Activated T-helper 9 cell treated with anti-CD3 and anti-CD28 coated beads, Interleukin-2, amount 50 U/mL, for 16 hours (primary cell): ENCODE measurements around the gene SLC39A9.
A peak's percentile ranks its signal among the peaks of the same experiment; 100 is the strongest.

Experiments used
- DNase-seq: peaks from one replicate; pipeline ENCODE4 v3.0.0-alpha.2; 2020; ENCODE audit warnings: low read depth

The SLC39A9 gene

DNA sequence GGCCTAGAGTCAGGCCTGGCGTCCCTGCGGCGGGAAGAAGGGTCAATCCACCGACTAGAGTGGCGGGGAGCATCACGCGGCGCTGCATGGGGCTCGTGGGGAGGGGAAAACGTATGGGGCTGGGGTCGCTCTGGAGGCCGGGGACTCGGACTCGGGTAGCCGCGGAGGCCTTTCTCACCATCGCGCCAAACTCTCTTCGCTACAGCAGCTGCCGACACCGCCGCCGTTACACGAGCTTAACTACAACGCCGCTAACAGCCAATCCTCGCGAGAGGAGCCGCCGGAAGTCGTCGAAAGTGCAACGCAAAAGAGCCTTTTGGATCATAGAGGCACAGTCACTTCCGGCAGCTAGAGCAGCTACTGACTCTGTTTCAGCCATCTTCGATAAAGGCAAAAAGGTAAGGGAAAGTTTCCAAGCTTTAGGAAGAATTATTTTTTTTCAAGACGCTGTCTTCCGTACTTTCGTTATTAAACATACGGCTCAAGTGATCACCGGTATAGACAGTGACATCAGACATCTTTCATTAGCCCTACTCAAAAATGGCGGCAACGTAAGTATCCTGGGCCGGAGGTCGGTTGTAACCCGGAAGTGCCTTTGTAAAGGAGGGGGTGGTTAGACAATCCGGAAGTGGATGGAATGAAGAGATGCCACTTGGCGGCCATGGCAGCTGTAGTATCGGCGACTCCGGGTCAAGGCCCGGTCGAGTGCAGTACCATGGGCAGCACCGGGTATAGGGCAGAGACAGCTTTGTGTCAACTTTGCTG, at the start of gene SLC39A9, which contains the start of gene ERH:
Gene SLC39A9 (plus strand): TSS at position 640 of the 765 bp plus-strand sequence. CDS start 678 bp downstream, outside the sequence.
Gene ERH (minus strand): TSS at position 247 of the 765 bp plus-strand sequence. CDS start 66 bp downstream, at position 181.
- peak; percentile 89 for DNase-seq

DNA sequence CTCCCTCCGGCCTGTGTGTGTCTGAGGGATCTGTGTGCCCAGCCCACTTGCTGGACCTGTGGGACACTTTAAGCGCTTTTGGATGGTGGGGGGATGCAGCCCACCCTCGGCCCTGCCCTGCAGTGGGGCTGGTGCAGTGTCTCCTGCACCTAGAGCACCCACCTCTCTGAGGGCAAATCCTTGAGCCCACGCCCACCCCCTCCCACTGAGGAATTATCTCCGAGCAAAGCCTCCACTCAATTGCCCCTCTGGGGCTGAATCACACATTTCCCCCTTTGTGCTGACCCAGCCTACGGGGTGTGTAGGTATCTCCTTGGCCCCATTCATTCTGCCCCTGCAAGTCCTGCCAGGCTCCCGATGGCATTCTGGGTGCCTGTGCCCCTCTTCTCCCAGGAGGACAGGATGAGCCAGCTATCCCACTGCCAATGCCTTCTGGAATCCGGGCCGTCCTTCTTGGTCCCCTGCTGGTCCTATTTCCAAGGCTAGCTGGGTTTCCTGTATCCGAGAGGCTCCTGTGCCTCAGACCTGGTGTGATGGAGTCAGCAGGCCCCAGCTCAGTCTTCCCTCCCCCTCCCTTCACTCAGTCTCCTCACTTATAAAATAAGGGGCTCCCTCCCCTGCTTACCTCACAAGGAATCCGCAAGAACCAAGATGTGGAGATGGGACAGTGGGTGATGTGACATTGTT, 49.3 kb upstream of the SLC39A9 start:
- DNase-seq = no peak

DNA sequence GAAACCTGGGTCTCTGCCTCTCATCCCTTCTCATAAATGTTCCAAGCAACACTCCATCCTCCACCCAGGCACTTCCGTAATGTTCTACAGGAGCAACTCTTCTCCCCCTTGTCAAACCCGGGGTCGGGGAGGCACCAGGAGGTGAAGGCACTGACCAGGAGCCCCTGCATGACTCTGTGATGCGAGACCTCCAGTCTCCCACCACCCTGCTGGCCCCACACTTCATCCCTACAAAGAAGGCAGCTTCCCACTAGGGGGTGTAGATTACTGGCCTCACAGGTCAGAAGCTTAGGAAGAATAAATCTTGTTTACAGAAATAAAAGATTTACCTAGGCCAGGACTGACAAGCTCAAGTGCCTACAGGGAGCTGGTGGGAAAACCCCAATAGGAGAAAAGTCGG, 47.6 kb upstream of the SLC39A9 start:
- DNase-seq = no peak

GRCh38 chr14:69351385-69351784, 47.1 kb upstream of the SLC39A9 start:
- no peak for DNase-seq

DNA sequence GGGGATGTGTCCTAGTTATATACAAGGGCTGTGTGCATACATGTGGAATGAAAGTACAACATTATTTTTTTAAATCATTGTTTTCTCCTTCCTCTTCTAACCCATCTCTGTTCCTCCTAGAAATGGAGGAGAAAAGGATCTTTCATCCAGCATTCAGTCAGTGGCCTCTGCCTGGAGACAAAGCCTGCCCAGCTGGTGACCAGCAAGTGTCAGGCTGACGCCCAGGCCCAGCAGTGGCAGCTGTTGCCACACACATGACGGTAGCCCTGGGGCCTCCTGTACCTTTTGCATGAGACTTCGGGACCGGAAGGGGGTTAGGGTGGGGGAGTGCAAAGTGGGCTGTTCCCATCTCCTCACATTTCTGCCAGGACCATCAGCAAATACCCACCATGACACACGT, 46.6 kb upstream of the SLC39A9 start:
- no peak for DNase-seq

GRCh38 chr14:69353168-69353567, 45.3 kb upstream of the SLC39A9 start:
- no peak for DNase-seq

DNA sequence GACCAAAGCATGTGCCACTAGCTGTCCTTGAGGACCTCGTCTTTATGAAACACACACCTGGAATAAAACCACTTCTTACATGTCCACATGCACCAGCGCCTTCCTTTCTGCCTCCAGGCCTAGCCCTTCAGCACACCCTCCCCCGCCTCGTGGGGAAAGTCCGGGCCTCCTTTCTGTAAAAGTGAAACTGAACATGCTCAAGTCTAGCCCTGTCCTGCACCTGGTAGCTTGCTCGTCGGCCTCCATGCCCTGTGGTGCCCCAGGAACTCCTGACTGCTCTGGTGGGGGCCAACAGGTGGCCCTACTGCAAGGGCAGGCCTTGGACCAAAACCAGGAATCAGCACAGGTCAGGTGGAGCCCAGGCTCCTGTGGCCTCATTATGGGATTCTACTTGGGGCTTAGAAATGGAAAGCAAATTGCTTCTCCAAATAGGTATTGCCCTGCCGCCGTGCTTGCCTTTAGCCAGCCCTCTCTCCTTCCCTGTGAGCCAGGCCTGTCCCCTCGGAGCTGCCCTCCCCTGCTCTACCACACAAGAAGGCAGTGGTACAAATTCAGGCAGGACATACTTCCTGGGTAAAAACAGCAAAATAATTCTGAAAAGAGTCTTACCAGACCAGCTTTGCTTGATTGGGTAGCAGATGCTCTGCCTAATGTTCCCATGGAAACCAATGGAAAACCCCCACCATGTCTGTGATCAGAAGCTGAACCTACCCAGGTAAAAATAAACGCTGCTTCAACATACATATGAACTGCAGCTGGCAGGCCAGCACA, 43.9 kb upstream of the SLC39A9 start:
- DNase-seq = peak; percentile 53

DNA sequence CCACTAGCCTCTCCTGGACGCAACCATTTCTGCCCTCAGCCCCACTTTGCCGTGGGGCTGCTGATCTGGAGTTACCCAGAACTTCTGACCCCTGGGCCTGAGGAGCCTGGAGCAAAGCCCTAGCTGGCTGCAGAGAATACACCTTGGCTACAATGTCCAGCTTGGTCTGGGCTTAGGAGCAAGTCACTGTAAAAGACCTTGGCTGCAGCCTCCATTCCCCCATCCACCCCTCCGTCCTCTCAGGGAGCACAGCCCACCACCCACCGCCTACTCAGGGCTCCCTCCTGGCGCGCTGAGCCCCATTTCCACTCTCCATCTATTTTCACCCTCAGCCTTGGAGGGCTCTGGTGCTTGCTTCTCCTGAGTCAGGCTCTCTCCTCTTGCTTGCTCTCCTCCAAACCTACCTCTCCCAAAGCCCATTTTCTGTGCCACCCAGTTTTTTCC, 43.3 kb upstream of the SLC39A9 start:
- no peak for DNase-seq

- DNase-seq = no peak
Measured at GRCh38 chr14:69355607-69356281, 42.7 kb upstream of the SLC39A9 start.

DNA sequence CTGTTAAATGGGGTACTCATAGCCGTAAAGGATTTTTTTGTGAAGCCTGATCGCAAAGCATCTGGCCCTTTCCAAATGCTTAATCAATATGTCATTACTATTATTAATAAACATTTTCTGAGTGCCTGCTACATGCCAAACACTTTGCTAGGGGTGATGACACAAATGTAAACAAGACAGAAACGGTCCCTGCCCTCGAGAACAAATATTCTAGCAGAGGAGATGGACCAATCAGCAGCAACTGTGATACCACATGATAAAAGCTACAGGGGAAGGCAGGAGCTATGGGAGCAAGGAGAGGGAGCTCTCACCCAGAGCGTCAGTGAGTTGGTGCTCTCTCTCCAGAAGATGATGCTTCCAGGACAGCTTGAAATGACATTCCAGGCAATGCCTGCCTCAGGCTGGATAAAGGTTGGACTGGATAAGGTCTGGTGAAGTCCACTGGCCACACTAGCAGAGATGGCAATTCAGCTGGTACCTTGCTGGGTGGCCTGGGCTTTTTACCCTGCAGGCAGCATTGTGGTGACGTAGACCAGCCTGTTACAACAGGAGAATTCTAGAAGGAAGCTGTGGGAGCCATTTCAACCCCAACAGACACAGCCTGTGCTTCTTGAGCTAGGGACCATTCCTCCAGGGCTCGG, 41.5 kb upstream of the SLC39A9 start:
- no peak for DNase-seq

- DNase-seq = no peak
Measured at GRCh38 chr14:69357544-69358200, 40.8 kb upstream of the SLC39A9 start.

DNA sequence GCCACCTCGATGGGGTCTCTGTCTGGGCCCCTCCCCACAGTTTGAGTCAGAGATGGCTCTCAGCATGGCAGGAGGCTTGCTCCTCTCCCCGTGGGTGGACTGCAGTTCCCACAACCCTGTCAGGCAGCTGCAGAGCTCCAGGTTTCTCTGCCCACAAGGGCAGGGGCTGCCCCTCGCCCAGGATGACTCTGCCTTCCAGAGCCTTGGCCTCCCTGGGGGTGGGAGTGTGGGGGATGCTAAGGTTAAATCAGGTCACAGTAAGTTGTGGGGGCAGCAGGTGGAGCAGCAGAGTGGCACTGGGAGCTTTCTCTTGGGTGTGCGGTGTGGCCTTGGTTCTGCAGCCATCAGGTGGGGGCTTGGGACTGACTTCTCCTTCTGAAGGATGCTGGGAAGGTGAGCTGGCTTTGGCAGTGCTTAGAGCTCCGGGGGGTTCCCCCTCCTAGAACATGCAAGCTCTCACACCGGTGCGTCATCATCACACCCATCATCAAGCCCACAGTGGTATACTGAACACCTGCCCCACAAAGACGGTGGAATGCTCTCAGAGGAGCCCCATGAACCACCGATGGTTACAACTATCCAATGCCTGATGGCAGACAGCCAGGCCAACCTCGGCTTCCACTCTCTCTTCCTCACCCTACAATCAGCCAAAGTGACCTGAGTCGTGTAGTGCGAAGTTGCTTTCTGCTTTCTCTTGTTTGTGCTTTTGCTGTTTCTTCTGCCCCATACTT, 40.1 kb upstream of the SLC39A9 start:
- DNase-seq = no peak

- no peak for DNase-seq
Measured at GRCh38 chr14:69358966-69359365, 39.5 kb upstream of the SLC39A9 start.

GRCh38 chr14:69360438-69361108, 37.9 kb upstream of the SLC39A9 start:
- DNase-seq = no peak

DNA sequence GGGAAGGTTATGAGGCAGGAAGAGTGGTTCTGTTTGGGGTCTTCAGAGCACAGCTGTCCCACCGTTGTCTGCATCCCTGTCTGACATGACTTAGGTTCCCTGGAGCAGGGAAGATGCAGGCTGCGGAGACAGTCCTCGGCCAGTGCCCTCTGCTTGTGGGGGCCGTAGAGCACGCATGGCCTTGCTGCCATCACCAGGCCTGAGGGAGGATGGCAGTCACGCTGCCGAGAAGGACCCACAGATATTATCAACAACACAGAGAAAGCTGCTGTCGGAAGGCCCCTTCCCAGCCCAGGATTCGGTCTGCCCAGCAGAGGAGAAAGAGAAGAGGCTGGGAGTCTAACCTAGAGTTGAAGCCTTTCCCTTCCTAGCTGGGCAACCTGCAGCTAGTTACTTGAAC, 35.4 kb upstream of the SLC39A9 start:
- DNase-seq = no peak

- no peak for DNase-seq
Measured at GRCh38 chr14:69363964-69364363, 34.5 kb upstream of the SLC39A9 start.

DNA sequence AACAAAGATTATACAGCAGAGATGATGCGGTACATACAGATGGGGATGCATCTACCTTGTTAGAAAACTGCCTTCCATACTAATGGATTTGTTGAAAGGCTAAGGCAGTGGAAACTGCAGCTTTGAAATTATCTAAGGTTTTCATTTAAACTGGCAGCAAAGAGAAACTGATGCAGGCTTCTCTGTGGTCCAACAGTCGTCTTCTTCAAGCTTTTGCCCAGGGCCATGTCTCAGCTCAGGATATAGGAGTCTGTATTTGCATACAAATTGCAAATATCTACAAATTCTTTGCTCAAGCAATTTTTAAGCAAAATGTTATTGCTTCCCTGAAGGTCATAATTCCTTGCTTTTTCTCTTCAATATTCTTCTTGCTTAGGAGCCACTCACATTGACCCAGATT, 34.1 kb upstream of the SLC39A9 start:
- no peak for DNase-seq

GRCh38 chr14:69366069-69366468, 32.4 kb upstream of the SLC39A9 start:
- DNase-seq = no peak

- DNase-seq = no peak
Measured at GRCh38 chr14:69366761-69367160, 31.7 kb upstream of the SLC39A9 start.

GRCh38 chr14:69368381-69368780, 30.1 kb upstream of the SLC39A9 start:
- DNase-seq = no peak
